Measurements from ENCODE around the gene ETS2. TPM values are rescaled to one million over a fixed set of nuclear protein-coding genes. Genes with fewer than 3 reads are reported as not detected.

Gene ETS2
- total RNA-seq, 4 donors from 2014 or later: 154 to 644 (median 289) TPM

GRCh38 chr21:38869946-38870345 is 64.2 kb downstream of the ETS2 start:
- DNase-seq (ENCODE audit: low spot score in 2 of 2): no peak
- 75 to 88% methylated on average over 3 of the region's 3 CpGs for WGBS, 2 donors
- no peak overlapping the region for H3K4me3 ChIP-seq (ENCODE audit: low read depth, poor library complexity, severe bottlenecking)
- intact Hi-C loops (cut with DNase I; ENCODE audit: low total_unique reads): no loop called here
- TF ChIP-seq POLR2A (IDR thresholded peaks at IDR 0.05): no peak
- no peak for TF ChIP-seq CTCF (IDR thresholded peaks at IDR 0.05)

All from lower leg skin (tissue), 4 donors.